Forelimb muscle (tissue), 1 donor: ENCODE results near the gene NARS2. TPM values are rescaled to one million over a fixed set of nuclear protein-coding genes. Genes with fewer than 3 reads are reported as not detected.

Source experiments
- DNase-seq: peaks from one replicate; pipeline ENCODE4 v3.0.0-alpha.2; 2013; ENCODE audit warnings: low read depth
- polyA plus RNA-seq: library from polyadenylated mRNA; unstranded; fragments of 120-200 nt; gene quantifications from one replicate; pipeline ENCODE4 v1.2.1, GENCODE V29; 2013; ENCODE audit not compliant: insufficient read length

NARS2 gene
- polyA plus RNA-seq, 1 donor, result 16.4 TPM

GRCh38 chr11:78438298-78438975, 136.2 kb downstream of the NARS2 start:
- no peak for DNase-seq

GRCh38 chr11:78432956-78433355, 141.7 kb downstream of the NARS2 start:
- no peak for DNase-seq

- DNase-seq, result no peak
Observed at GRCh38 chr11:78432058-78432515, 142.6 kb downstream of the NARS2 start.

GRCh38 chr11:78429660-78430059, 145.0 kb downstream of the NARS2 start:
- no peak for DNase-seq

GRCh38 chr11:78429209-78429608, 145.5 kb downstream of the NARS2 start:
- DNase-seq, result no peak

- DNase-seq, result no peak
Observed at GRCh38 chr11:78428773-78429172, 145.9 kb downstream of the NARS2 start.

- DNase-seq, result no peak
Observed at GRCh38 chr11:78428266-78428636, 146.4 kb downstream of the NARS2 start.

GRCh38 chr11:78427615-78428265, 146.9 kb downstream of the NARS2 start:
- DNase-seq, result no peak

- DNase-seq, result no peak
Observed at GRCh38 chr11:78426845-78427244, 147.8 kb downstream of the NARS2 start.

GRCh38 chr11:78425399-78426070, 149.1 kb downstream of the NARS2 start:
- no peak for DNase-seq

- no peak for DNase-seq
Observed at GRCh38 chr11:78424334-78425270, 150.1 kb downstream of the NARS2 start.

GRCh38 chr11:78423241-78423640, 151.4 kb downstream of the NARS2 start:
- no peak for DNase-seq

- no peak for DNase-seq
Observed at GRCh38 chr11:78420796-78421209, 153.9 kb downstream of the NARS2 start.

- DNase-seq, result no peak
Observed at GRCh38 chr11:78420255-78420764, 154.4 kb downstream of the NARS2 start.

GRCh38 chr11:78419327-78419726, 155.3 kb downstream of the NARS2 start:
- no peak for DNase-seq

- no peak for DNase-seq
Observed at GRCh38 chr11:78418584-78419211, 156.0 kb downstream of the NARS2 start.

- no peak for DNase-seq
Observed at GRCh38 chr11:78417888-78418583, 156.6 kb downstream of the NARS2 start.

- DNase-seq, result no peak
Observed at GRCh38 chr11:78417175-78417887, 157.3 kb downstream of the NARS2 start, which contains the start of gene GAB2. Gene GAB2 (minus strand): TSS chr11:78417820. CDS start chr11:78417720, 100 bp downstream.

GRCh38 chr11:78416285-78417174, 158.1 kb downstream of the NARS2 start:
- no peak for DNase-seq
